Measurements from ENCODE around the gene SPRY4. TPM values are rescaled to one million over a fixed set of nuclear protein-coding genes. Genes with fewer than 3 reads are reported as not detected.

Gene SPRY4
- total and polyA plus RNA-seq, 4 donors: 2.7 to 9.6 (median 4.9) TPM

DNA sequence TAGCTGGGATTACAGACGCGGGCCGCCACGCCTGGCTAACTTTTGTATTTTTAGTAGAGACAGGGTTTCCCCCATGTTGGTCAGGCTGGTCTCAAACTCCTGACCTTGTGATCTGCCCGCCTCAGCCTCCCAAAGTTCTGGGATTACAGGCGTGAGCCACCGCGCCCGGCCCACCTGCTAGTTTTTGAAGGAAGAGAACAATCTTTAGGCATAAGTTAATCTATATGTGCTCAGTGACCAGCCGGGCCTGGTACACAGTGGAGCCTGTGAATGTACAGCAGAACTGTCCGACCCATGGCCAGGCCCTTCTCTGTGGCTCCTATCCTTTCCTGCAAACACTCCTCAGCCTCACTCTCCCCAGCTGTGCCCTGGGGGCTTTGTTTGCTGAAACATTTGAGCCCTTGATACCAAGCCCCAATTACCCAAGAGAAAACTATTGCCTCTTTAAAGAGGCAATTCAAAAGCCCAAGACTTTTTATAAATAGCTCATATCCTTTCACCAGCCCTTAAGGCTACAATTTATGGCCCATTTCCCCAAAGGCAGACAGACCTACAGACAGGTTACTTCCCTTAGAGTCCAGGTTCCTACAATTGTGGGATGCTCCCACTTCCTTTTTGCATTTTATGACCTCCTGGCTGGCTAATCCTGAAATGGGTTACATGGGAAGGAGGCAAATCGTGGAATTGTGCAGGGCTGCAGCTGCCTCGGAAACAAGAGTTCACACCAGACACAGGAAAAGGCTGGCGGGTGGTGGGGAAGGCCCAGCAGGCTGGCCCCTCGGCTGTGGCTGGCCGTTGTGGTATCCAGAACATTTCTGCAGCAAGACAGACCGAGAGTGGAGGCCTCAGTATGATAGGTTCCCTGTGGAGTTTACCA lies 37.5 kb downstream of the SPRY4 start:
- peaks cover 0 to 5% (median 2%) of the 10 kb centered on the region in 4 donors for H3K4me1 ChIP-seq (ENCODE audit: control insufficient read depth in 4 of 4, insufficient read depth in 4 of 4, low read length in 3 of 4)
- H3K36me3 ChIP-seq (ENCODE audit: control insufficient read depth in 4 of 4, insufficient read depth in 3 of 4, low read depth in 1 of 4, low read length in 3 of 4): no peaks in the 10 kb centered on the region
- no peak overlapping the region for H3K4me3 ChIP-seq (ENCODE audit: low read depth in 1 of 3, low read length in 3 of 3)
- 86% methylated on average over 17 of the region's 17 CpGs for WGBS
- TF ChIP-seq HNF4G (IDR thresholded peaks at IDR 0.05): no peak
- no peak for TF ChIP-seq FOXA2 (IDR thresholded peaks at IDR 0.05)
- TF ChIP-seq HNF4A (conservative IDR thresholded peaks at IDR 0.05): no peak
- TF ChIP-seq, protein P1, sequence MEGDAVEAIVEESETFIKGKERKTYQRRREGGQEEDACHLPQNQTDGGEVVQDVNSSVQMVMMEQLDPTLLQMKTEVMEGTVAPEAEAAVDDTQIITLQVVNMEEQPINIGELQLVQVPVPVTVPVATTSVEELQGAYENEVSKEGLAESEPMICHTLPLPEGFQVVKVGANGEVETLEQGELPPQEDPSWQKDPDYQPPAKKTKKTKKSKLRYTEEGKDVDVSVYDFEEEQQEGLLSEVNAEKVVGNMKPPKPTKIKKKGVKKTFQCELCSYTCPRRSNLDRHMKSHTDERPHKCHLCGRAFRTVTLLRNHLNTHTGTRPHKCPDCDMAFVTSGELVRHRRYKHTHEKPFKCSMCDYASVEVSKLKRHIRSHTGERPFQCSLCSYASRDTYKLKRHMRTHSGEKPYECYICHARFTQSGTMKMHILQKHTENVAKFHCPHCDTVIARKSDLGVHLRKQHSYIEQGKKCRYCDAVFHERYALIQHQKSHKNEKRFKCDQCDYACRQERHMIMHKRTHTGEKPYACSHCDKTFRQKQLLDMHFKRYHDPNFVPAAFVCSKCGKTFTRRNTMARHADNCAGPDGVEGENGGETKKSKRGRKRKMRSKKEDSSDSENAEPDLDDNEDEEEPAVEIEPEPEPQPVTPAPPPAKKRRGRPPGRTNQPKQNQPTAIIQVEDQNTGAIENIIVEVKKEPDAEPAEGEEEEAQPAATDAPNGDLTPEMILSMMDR (IDR thresholded peaks at IDR 0.05; ENCODE audit: low read depth, low read length, missing input control): no peak
- TF ChIP-seq YY1 (IDR thresholded peaks at IDR 0.05): no peak
- TF ChIP-seq GABPA (IDR thresholded peaks at IDR 0.05 in 1 of 2, conservative IDR thresholded peaks at IDR 0.05 in 1 of 2): no peak
- no peak for TF ChIP-seq NR2F2 (IDR thresholded peaks at IDR 0.05)
- TF ChIP-seq RXRA (IDR thresholded peaks at IDR 0.05): no peak
- no peak for TF ChIP-seq EGR1 (IDR thresholded peaks at IDR 0.05; ENCODE audit: low read depth in 2 of 2)
- no peak for TF ChIP-seq TAF1 (conservative IDR thresholded peaks at IDR 0.05)
- TF ChIP-seq, protein P2, sequence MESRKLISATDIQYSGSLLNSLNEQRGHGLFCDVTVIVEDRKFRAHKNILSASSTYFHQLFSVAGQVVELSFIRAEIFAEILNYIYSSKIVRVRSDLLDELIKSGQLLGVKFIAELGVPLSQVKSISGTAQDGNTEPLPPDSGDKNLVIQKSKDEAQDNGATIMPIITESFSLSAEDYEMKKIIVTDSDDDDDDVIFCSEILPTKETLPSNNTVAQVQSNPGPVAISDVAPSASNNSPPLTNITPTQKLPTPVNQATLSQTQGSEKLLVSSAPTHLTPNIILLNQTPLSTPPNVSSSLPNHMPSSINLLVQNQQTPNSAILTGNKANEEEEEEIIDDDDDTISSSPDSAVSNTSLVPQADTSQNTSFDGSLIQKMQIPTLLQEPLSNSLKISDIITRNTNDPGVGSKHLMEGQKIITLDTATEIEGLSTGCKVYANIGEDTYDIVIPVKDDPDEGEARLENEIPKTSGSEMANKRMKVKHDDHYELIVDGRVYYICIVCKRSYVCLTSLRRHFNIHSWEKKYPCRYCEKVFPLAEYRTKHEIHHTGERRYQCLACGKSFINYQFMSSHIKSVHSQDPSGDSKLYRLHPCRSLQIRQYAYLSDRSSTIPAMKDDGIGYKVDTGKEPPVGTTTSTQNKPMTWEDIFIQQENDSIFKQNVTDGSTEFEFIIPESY (IDR thresholded peaks at IDR 0.05): no peak
- no peak for TF ChIP-seq MAX (IDR thresholded peaks at IDR 0.05)
- TF ChIP-seq JUND (IDR thresholded peaks at IDR 0.05): no peak
- TF ChIP-seq SP1 (IDR thresholded peaks at IDR 0.05): no peak
- TF ChIP-seq, protein P3, sequence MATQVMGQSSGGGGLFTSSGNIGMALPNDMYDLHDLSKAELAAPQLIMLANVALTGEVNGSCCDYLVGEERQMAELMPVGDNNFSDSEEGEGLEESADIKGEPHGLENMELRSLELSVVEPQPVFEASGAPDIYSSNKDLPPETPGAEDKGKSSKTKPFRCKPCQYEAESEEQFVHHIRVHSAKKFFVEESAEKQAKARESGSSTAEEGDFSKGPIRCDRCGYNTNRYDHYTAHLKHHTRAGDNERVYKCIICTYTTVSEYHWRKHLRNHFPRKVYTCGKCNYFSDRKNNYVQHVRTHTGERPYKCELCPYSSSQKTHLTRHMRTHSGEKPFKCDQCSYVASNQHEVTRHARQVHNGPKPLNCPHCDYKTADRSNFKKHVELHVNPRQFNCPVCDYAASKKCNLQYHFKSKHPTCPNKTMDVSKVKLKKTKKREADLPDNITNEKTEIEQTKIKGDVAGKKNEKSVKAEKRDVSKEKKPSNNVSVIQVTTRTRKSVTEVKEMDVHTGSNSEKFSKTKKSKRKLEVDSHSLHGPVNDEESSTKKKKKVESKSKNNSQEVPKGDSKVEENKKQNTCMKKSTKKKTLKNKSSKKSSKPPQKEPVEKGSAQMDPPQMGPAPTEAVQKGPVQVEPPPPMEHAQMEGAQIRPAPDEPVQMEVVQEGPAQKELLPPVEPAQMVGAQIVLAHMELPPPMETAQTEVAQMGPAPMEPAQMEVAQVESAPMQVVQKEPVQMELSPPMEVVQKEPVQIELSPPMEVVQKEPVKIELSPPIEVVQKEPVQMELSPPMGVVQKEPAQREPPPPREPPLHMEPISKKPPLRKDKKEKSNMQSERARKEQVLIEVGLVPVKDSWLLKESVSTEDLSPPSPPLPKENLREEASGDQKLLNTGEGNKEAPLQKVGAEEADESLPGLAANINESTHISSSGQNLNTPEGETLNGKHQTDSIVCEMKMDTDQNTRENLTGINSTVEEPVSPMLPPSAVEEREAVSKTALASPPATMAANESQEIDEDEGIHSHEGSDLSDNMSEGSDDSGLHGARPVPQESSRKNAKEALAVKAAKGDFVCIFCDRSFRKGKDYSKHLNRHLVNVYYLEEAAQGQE (IDR thresholded peaks at IDR 0.05): no peak
- no peak for DNase-seq (ENCODE audit: low spot score)
- H3K27me3 ChIP-seq (ENCODE audit: control insufficient read depth in 4 of 4, insufficient read depth in 4 of 4, low read length in 3 of 4): no peaks in the 10 kb centered on the region
- H3K9me3 ChIP-seq (ENCODE audit: control insufficient read depth in 4 of 4, low read length in 3 of 4): no peaks in the 10 kb centered on the region
- H3K27ac ChIP-seq (ENCODE audit: low read depth in 1 of 2, low read length in 2 of 2): peak overlapping the region; percentile 10 to 18
- H3K9ac ChIP-seq (ENCODE audit: low read depth in 1 of 2, low read length in 2 of 2): no peak overlapping the region

Measured in liver (tissue), 9 donors.